ENCODE data around the gene KLHL17. TPM values are rescaled to one million over a fixed set of nuclear protein-coding genes. Genes with fewer than 3 reads are reported as not detected.

The KLHL17 gene
- total RNA-seq, 4 donors from 2014 or later, result 1.3 to 5.7 (median 2.3) TPM

- intact Hi-C loops (cut with DNase I; ENCODE audit: low total_unique reads), result no loop called here
- no peak for DNase-seq
- ATAC-seq, result no peak
- Histone ChIP-seq H3K27ac (no peak overlapping the region), H3K36me3 (no peaks in the 10 kb centered on the region), H3K4me1 (peaks cover 11 to 12% of the 10 kb centered on the region in 2 donors), H3K27me3 (peaks cover 3 to 50% (median 16%) of the 10 kb centered on the region in 3 donors), H3K4me3 (no peak overlapping the region), H3K9me3 (no peaks in the 10 kb centered on the region)
- TF ChIP-seq CTCF (IDR thresholded peaks at IDR 0.05 in 4 of 5, conservative IDR thresholded peaks at IDR 0.05 in 1 of 5) (no peak), POLR2A (IDR thresholded peaks at IDR 0.05) (no peak)
- in situ Hi-C loops (cut with MboI; ENCODE audit: low sequenced_read_pairs in 4 of 4), result no loop called here
These were observed 44.0 kb upstream of the KLHL17 start for GRCh38 chr1:916173-917075.

GRCh38 chr1:917076-917459 is 43.3 kb upstream of the KLHL17 start:
- Histone ChIP-seq H3K27me3 (peaks cover 0 to 48% (median 16%) of the 10 kb centered on the region in 3 donors), H3K27ac (no peak overlapping the region), H3K4me1 (peaks cover 11 to 12% of the 10 kb centered on the region in 2 donors), H3K36me3 (no peaks in the 10 kb centered on the region), H3K4me3 (no peak overlapping the region), H3K9me3 (no peaks in the 10 kb centered on the region)
- no peak for ATAC-seq
- DNase-seq, result no peak
- intact Hi-C loops (cut with DNase I; ENCODE audit: low total_unique reads), result no loop called here
- TF ChIP-seq CTCF (IDR thresholded peaks at IDR 0.05 in 4 of 5, conservative IDR thresholded peaks at IDR 0.05 in 1 of 5) (no peak), POLR2A (IDR thresholded peaks at IDR 0.05) (no peak)
- in situ Hi-C loops (cut with MboI; ENCODE audit: low sequenced_read_pairs in 4 of 4), result no loop called here

GRCh38 chr1:917466-918091 is 42.8 kb upstream of the KLHL17 start:
- Histone ChIP-seq H3K9me3 (no peaks in the 10 kb centered on the region), H3K36me3 (no peaks in the 10 kb centered on the region), H3K27ac (no peak overlapping the region), H3K4me1 (peaks cover 11 to 12% of the 10 kb centered on the region in 2 donors), H3K27me3 (peaks cover 0 to 44% (median 16%) of the 10 kb centered on the region in 3 donors), H3K4me3 (no peak overlapping the region)
- intact Hi-C loops (cut with DNase I; ENCODE audit: low total_unique reads), result no loop called here
- in situ Hi-C loops (cut with MboI; ENCODE audit: low sequenced_read_pairs in 4 of 4), result no loop called here
- no peak for ATAC-seq
- DNase-seq, result no peak
- no peak for TF ChIP-seq POLR2A (IDR thresholded peaks at IDR 0.05)
- no peak for TF ChIP-seq CTCF (IDR thresholded peaks at IDR 0.05 in 4 of 5, conservative IDR thresholded peaks at IDR 0.05 in 1 of 5)

GRCh38 chr1:918353-918752 is 42.0 kb upstream of the KLHL17 start:
- ATAC-seq (no peak), DNase-seq (no peak)
- Histone ChIP-seq H3K36me3 (no peaks in the 10 kb centered on the region), H3K4me1 (peaks cover 11 to 17% of the 10 kb centered on the region in 2 donors), H3K4me3 (no peak overlapping the region), H3K27ac (no peak overlapping the region), H3K9me3 (no peaks in the 10 kb centered on the region), H3K27me3 (peaks cover 0 to 48% (median 12%) of the 10 kb centered on the region in 3 donors)
- in situ Hi-C loops (cut with MboI; ENCODE audit: low sequenced_read_pairs in 4 of 4), result no loop called here
- TF ChIP-seq POLR2A (IDR thresholded peaks at IDR 0.05), result no peak
- no peak for TF ChIP-seq CTCF (IDR thresholded peaks at IDR 0.05 in 4 of 5, conservative IDR thresholded peaks at IDR 0.05 in 1 of 5)
- intact Hi-C loops (cut with DNase I; ENCODE audit: low total_unique reads), result no loop called here
